CD4-positive, alpha-beta T cell treated with Interleukin-2 at 100 ng/mL for 4 hours (primary cell): ENCODE data around the gene ILDR1.

Experiments used
- DNase-seq: peaks from one replicate; pipeline ENCODE4 v3.0.0-alpha.2; 2020; ENCODE audit warnings: low spot score

Gene ILDR1

GRCh38 chr3:122019493-122019892 is 2.6 kb downstream of the ILDR1 start:
- no peak for DNase-seq

GRCh38 chr3:122014741-122015140 is 7.3 kb downstream of the ILDR1 start:
- DNase-seq = no peak

GRCh38 chr3:122013448-122013925 is 8.6 kb downstream of the ILDR1 start:
- no peak for DNase-seq

- DNase-seq = no peak
Observed at GRCh38 chr3:122012821-122013220, 9.2 kb downstream of the ILDR1 start.

GRCh38 chr3:122011396-122011795 is 10.7 kb downstream of the ILDR1 start:
- DNase-seq = no peak

- DNase-seq = no peak
Observed at GRCh38 chr3:122010506-122010905, 11.5 kb downstream of the ILDR1 start.

- no peak for DNase-seq
Observed at GRCh38 chr3:122008166-122008565, 13.9 kb downstream of the ILDR1 start.

- DNase-seq = no peak
Observed at GRCh38 chr3:122006267-122006666, 15.8 kb downstream of the ILDR1 start.

GRCh38 chr3:122004991-122005565 is 17.0 kb downstream of the ILDR1 start:
- DNase-seq = no peak

GRCh38 chr3:122004107-122004506 is 17.9 kb downstream of the ILDR1 start:
- DNase-seq = no peak

- DNase-seq = no peak
Observed at GRCh38 chr3:122003606-122004005, 18.4 kb downstream of the ILDR1 start.

- DNase-seq = no peak
Observed at GRCh38 chr3:122003112-122003511, 18.9 kb downstream of the ILDR1 start.

GRCh38 chr3:122002611-122003010 is 19.4 kb downstream of the ILDR1 start:
- no peak for DNase-seq

- no peak for DNase-seq
Observed at GRCh38 chr3:122001892-122002291, 20.2 kb downstream of the ILDR1 start.

- DNase-seq = no peak
Observed at GRCh38 chr3:122000936-122001605, 21.0 kb downstream of the ILDR1 start.

GRCh38 chr3:121999931-122000330 is 22.1 kb downstream of the ILDR1 start:
- no peak for DNase-seq

GRCh38 chr3:121998611-121999473 is 23.2 kb downstream of the ILDR1 start:
- no peak for DNase-seq

GRCh38 chr3:121998030-121998580 is 23.9 kb downstream of the ILDR1 start:
- no peak for DNase-seq

GRCh38 chr3:121997372-121997771 is 24.7 kb downstream of the ILDR1 start:
- no peak for DNase-seq

GRCh38 chr3:121996441-121996840 is 25.6 kb downstream of the ILDR1 start:
- DNase-seq = no peak

GRCh38 chr3:121995161-121996137 is 26.6 kb downstream of the ILDR1 start:
- peak; percentile 15 for DNase-seq
